Measurements from ENCODE around the gene LCN9.

Gene LCN9

DNA sequence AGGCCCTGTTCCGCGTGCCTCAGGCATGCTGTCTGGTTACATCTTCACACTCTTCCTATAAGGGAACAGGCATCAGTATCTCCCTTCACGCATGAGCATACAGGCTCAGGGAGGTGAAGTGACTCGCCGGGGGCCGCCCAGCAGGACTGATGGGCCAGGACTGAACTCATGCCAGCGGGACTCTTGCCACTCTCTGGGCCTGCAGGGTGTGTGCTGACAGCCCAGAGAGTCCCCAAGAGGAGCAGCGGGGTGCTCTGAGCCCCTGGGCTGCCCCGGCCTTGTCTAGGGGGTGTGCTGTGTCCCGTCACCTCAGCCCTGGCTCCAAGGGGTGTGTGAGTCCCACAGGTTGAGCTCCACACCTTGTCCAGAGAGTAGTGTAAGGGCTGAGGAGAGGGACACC, 48.8 kb downstream of the LCN9 start:
- ChIA-PET POLR2A (no interaction called here), CTCF (interaction anchor here (1.8 kb wide), 1 partner anchor 8 kb away, joined by 5 read pairs; no protein-coding TSS in a partner anchor)
- no peak overlapping the region for H3K4me3 ChIP-seq (ENCODE audit: control insufficient read depth in 1 of 7, extremely low read depth in 1 of 7, insufficient read depth in 4 of 7, low read depth in 2 of 7, low read length in 6 of 7)
- H3K27ac ChIP-seq (ENCODE audit: insufficient read depth in 1 of 2, low read depth in 1 of 2, low read length in 2 of 2, poor library complexity in 1 of 2, severe bottlenecking in 2 of 2) = no peak overlapping the region
- WGBS (ENCODE audit: insufficient coverage) = 83% methylated on average over 6 of the region's 10 CpGs
- DNase-seq = no peak
- H3K36me3 ChIP-seq (ENCODE audit: control insufficient read depth in 4 of 4, insufficient read depth in 4 of 4, low read length in 3 of 4) = no peaks in the 10 kb centered on the region
- peaks cover 0 to 8% (median 1%) of the 10 kb centered on the region in 4 experiments for H3K4me1 ChIP-seq (ENCODE audit: control extremely low read depth in 1 of 4, control insufficient read depth in 4 of 4, insufficient read depth in 4 of 4, low read length in 3 of 4)
- peaks cover 4 to 75% (median 17%) of the 10 kb centered on the region in 5 experiments for H3K27me3 ChIP-seq (replicated peaks in 2 of 5; ENCODE audit: control insufficient read depth in 4 of 5, insufficient read depth in 5 of 5, low read length in 4 of 5)
- no peaks in the 10 kb centered on the region for H3K9me3 ChIP-seq (ENCODE audit: control extremely low read depth in 1 of 5, control insufficient read depth in 4 of 5, insufficient read depth in 2 of 5, low read depth in 1 of 5, low read length in 4 of 5)

DNA sequence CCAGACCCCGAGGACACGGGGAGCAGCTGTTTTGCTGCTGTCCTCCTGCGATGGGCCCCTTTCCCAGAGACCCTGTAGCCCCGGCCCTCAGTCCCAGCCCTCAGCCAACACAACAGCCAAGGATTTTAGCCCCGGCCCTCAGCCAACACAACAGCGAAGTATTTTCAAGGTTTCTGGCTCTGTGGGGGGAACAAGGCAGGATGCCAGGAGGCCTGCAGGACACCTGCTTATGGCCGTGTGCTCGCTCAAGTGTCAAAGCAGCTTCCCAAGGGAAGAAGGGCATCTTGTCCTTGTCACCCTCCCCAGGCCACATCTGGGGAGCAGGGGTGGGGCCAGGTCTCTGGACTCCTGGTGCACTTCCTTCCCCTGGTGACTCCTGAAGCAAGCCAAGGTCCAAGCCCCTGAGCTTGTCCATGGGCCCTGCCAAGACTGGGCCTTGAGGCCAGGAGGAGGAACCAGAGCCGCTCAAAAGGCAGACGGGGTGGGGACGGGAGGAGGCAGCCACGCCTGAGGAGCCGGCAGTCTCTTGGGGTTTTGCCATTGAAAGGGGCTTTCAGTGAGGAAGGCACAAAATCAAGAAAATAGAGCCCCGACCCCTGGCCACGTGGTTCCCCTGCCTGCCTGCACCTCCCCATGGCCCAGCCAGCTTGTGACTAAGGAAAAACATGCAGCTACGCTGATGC, 49.6 kb downstream of the LCN9 start:
- ChIA-PET POLR2A (no interaction called here), CTCF (interaction anchor here (1.8 kb wide), 1 partner anchor 9 kb away, joined by 5 read pairs; no protein-coding TSS in a partner anchor)
- Histone ChIP-seq H3K9me3 (ENCODE audit: control extremely low read depth in 1 of 5, control insufficient read depth in 4 of 5, insufficient read depth in 2 of 5, low read depth in 1 of 5, low read length in 4 of 5) (no peaks in the 10 kb centered on the region), H3K4me1 (ENCODE audit: control extremely low read depth in 1 of 4, control insufficient read depth in 4 of 4, insufficient read depth in 4 of 4, low read length in 3 of 4) (peaks cover 0 to 8% (median 1%) of the 10 kb centered on the region in 4 experiments), H3K27ac (ENCODE audit: insufficient read depth in 1 of 2, low read depth in 1 of 2, low read length in 2 of 2, poor library complexity in 1 of 2, severe bottlenecking in 2 of 2) (no peak overlapping the region), H3K27me3 (replicated peaks in 2 of 5; ENCODE audit: control insufficient read depth in 4 of 5, insufficient read depth in 5 of 5, low read length in 4 of 5) (peaks cover 4 to 75% (median 17%) of the 10 kb centered on the region in 5 experiments), H3K36me3 (ENCODE audit: control insufficient read depth in 4 of 4, insufficient read depth in 4 of 4, low read length in 3 of 4) (no peaks in the 10 kb centered on the region), H3K4me3 (ENCODE audit: control insufficient read depth in 1 of 7, extremely low read depth in 1 of 7, insufficient read depth in 4 of 7, low read depth in 2 of 7, low read length in 6 of 7) (no peak overlapping the region)
- DNase-seq = no peak
- WGBS (ENCODE audit: insufficient coverage) = 68% methylated on average over 14 of the region's 16 CpGs

DNA sequence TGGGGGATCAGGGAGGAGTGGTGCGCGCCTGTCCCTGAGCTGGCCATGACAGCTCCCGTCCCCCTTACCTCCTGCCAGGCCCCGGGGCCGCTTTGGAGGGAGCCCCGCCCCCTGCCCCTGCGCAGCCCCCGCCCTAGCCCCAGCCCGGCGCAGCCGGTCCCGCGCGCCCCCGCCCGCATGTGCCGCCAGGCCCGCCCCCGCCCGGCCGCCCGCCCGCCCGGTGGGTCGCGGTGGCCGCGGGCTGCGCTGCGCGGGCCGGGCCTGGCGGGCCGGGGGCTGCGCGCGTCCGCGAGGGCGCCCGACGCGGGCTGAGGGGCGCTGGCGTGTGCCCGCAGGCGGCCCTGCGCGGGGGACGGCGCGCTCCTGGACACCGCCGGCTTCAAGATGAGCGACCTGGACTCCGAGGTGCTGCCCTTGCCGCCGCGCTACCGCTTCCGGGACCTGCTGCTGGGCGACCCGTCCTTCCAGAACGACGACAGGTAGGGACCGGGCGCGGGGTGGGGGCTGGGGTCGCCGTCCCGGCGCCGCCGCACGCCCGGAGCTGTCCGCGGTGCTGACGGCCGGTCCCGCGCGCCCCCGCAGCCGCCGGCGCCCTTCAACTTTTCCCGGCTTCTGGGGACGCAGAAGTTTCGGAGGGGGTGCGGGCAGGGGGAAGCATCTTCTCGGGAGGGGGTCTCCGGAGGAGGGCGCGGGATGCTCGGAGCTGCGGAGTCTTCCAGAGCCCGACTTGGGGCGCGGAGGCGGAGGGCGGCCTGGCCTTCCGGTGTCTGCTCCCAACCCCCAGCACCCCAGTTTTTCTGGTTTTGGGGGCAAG, 51.3 kb downstream of the LCN9 start:
- peaks cover 4 to 89% (median 17%) of the 10 kb centered on the region in 5 experiments for H3K27me3 ChIP-seq (replicated peaks in 2 of 5; ENCODE audit: control insufficient read depth in 4 of 5, insufficient read depth in 5 of 5, low read length in 4 of 5)
- ChIA-PET CTCF (interaction anchor here (1.0 kb wide), 1 partner anchor 9 kb away, joined by 3 read pairs; no protein-coding TSS in a partner anchor), POLR2A (no interaction called here)
- H3K4me1 ChIP-seq (ENCODE audit: control extremely low read depth in 1 of 4, control insufficient read depth in 4 of 4, insufficient read depth in 4 of 4, low read length in 3 of 4) = peaks cover 0 to 8% (median 1%) of the 10 kb centered on the region in 4 experiments
- WGBS (ENCODE audit: insufficient coverage) = 3% methylated on average over 73 of the region's 103 CpGs
- no peaks in the 10 kb centered on the region for H3K9me3 ChIP-seq (ENCODE audit: control extremely low read depth in 1 of 5, control insufficient read depth in 4 of 5, insufficient read depth in 2 of 5, low read depth in 1 of 5, low read length in 4 of 5)
- peak overlapping the region in 1 of 7 experiments; percentile 26 for H3K4me3 ChIP-seq (ENCODE audit: control insufficient read depth in 1 of 7, extremely low read depth in 1 of 7, insufficient read depth in 4 of 7, low read depth in 2 of 7, low read length in 6 of 7)
- H3K36me3 ChIP-seq (ENCODE audit: control insufficient read depth in 4 of 4, insufficient read depth in 4 of 4, low read length in 3 of 4) = no peaks in the 10 kb centered on the region
- DNase-seq = peak in 2 of 3 donors; percentile 36 to 55
- no peak overlapping the region for H3K27ac ChIP-seq (ENCODE audit: insufficient read depth in 1 of 2, low read depth in 1 of 2, low read length in 2 of 2, poor library complexity in 1 of 2, severe bottlenecking in 2 of 2)

DNA sequence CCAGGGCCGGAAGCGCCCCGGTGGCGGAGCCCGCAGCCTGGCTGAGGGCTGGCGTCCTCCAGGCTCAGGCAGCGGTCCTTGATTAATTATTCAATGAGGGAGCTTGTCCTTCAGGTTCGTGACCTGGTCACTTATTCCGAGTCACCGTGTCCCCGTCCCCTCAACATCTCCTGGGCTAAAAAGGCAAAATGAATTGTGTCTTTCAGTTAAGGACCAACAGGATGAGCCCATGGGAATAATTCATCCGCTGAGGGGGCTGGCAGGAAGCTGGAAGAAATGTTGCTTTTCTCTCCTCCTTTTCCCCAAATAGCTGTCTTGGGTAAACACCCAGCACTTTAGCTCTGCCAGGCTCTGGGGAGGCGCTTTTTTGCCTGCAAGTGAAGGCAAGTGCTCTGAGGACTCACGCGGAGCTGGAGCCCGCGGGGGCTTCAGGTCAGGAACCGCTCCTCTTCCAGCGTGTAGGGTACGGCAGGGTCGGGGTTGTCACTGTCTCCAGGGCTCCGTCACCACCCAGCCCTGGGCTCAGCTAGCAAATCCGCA, 52.0 kb downstream of the LCN9 start:
- ChIA-PET POLR2A (no interaction called here), CTCF (interaction anchor here (1.0 kb wide), 1 partner anchor 10 kb away, joined by 3 read pairs; no protein-coding TSS in a partner anchor)
- no peaks in the 10 kb centered on the region for H3K9me3 ChIP-seq (ENCODE audit: control extremely low read depth in 1 of 5, control insufficient read depth in 4 of 5, insufficient read depth in 2 of 5, low read depth in 1 of 5, low read length in 4 of 5)
- H3K4me3 ChIP-seq (ENCODE audit: control insufficient read depth in 1 of 7, extremely low read depth in 1 of 7, insufficient read depth in 4 of 7, low read depth in 2 of 7, low read length in 6 of 7) = no peak overlapping the region
- no peaks in the 10 kb centered on the region for H3K36me3 ChIP-seq (ENCODE audit: control insufficient read depth in 4 of 4, insufficient read depth in 4 of 4, low read length in 3 of 4)
- no peak for DNase-seq
- WGBS (ENCODE audit: insufficient coverage) = 25% methylated on average over 19 of the region's 23 CpGs
- H3K27ac ChIP-seq (ENCODE audit: insufficient read depth in 1 of 2, low read depth in 1 of 2, low read length in 2 of 2, poor library complexity in 1 of 2, severe bottlenecking in 2 of 2) = no peak overlapping the region
- H3K27me3 ChIP-seq (replicated peaks in 2 of 5; ENCODE audit: control insufficient read depth in 4 of 5, insufficient read depth in 5 of 5, low read length in 4 of 5) = peaks cover 4 to 86% (median 17%) of the 10 kb centered on the region in 5 experiments
- H3K4me1 ChIP-seq (ENCODE audit: control extremely low read depth in 1 of 4, control insufficient read depth in 4 of 4, insufficient read depth in 4 of 4, low read length in 3 of 4) = peaks cover 0 to 8% (median 1%) of the 10 kb centered on the region in 4 experiments

DNA sequence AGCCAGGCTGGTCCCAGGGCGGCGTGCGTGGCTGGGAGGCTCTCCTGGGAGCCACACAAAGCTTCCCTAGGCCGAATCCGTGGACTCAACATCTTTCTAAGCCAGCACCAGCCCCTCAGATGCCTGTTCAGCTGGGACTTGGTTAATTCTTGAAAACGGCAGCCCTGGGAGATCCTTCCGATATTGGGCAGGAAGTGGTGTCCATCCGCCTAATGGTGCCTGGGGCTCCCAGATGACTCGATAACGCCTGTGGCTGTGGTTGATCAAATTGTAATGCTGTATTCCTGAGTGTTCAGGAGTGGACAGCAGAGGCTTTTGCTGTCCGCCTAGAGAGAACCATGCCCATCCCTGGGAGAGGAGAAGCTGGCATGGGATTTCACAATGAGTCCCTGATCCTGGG, 52.9 kb downstream of the LCN9 start:
- CTCF ChIA-PET = no interaction called here
- no peak for DNase-seq
- 88% methylated on average over 8 of the region's 11 CpGs for WGBS (ENCODE audit: insufficient coverage)
- Histone ChIP-seq H3K9me3 (ENCODE audit: control extremely low read depth in 1 of 5, control insufficient read depth in 4 of 5, insufficient read depth in 2 of 5, low read depth in 1 of 5, low read length in 4 of 5) (no peaks in the 10 kb centered on the region), H3K4me3 (ENCODE audit: control insufficient read depth in 1 of 7, extremely low read depth in 1 of 7, insufficient read depth in 4 of 7, low read depth in 2 of 7, low read length in 6 of 7) (no peak overlapping the region), H3K4me1 (ENCODE audit: control extremely low read depth in 1 of 4, control insufficient read depth in 4 of 4, insufficient read depth in 4 of 4, low read length in 3 of 4) (peaks cover 0 to 8% (median 1%) of the 10 kb centered on the region in 4 experiments), H3K27ac (ENCODE audit: insufficient read depth in 1 of 2, low read depth in 1 of 2, low read length in 2 of 2, poor library complexity in 1 of 2, severe bottlenecking in 2 of 2) (no peak overlapping the region), H3K27me3 (replicated peaks in 2 of 5; ENCODE audit: control insufficient read depth in 4 of 5, insufficient read depth in 5 of 5, low read length in 4 of 5) (peaks cover 4 to 85% (median 17%) of the 10 kb centered on the region in 5 experiments), H3K36me3 (ENCODE audit: control insufficient read depth in 4 of 4, insufficient read depth in 4 of 4, low read length in 3 of 4) (no peaks in the 10 kb centered on the region)
- POLR2A ChIA-PET = no interaction called here

Data from common myeloid progenitor, CD34-positive (primary cell).